ENCODE measurements around the gene EIF4E. TPM values are rescaled to one million over a fixed set of nuclear protein-coding genes. Genes with fewer than 3 reads are reported as not detected.
"Not testable (repeated sequence)": the region's sequence is repeated elsewhere in the genome, so short reads cannot be mapped to it uniquely, and the experiment has no call there.

The EIF4E gene
- total and polyA plus RNA-seq, 8 donors, result 78.8 to 114 (median 103) TPM

GRCh38 chr4:98851806-98852205 lies 77.1 kb downstream of the EIF4E start:
- H3K4me3 ChIP-seq, result no peak overlapping the region
- H3K9me3 ChIP-seq, result peaks cover 0 to 5% of the 10 kb centered on the region in 2 donors
- no peaks in the 10 kb centered on the region for H3K4me1 ChIP-seq
- intact Hi-C loops (cut with DNase I), result no loop called here
- DNase-seq (no peak), ATAC-seq (no peak)
- no peaks in the 10 kb centered on the region for H3K36me3 ChIP-seq
- no peak for TF ChIP-seq CTCF (IDR thresholded peaks at IDR 0.05)
- H3K27ac ChIP-seq, result no peak overlapping the region
- H3K27me3 ChIP-seq, result no peaks in the 10 kb centered on the region

DNA sequence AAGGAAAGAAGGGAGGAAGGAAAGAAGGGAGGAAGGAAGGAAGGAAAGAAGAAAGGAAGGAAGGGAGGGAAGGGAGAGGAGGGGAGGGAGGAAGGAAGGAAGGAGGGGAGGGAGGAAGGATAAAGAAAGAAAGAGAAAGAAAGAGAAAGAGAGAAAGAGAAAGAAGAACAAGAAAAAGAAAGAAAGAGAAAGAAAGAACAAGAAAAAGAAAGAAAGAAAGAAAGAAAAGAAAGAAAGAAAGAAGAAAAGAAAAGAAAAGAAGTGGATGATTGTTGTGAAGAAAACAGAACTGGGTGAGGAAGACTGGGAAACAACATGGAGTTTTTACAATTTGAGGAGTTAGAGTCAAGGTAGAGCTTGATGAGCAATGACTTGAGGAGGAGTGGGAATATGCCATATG lies 78.0 kb downstream of the EIF4E start:
- Histone ChIP-seq H3K4me1 (no peaks in the 10 kb centered on the region), H3K27me3 (no peaks in the 10 kb centered on the region), H3K27ac (no peak overlapping the region), H3K4me3 (no peak overlapping the region), H3K9me3 (peaks cover 0 to 14% of the 10 kb centered on the region in 2 donors), H3K36me3 (no peaks in the 10 kb centered on the region)
- intact Hi-C loops (cut with DNase I), result no loop called here
- DNase-seq (no peak), ATAC-seq (no peak)
- no peak for TF ChIP-seq CTCF (IDR thresholded peaks at IDR 0.05)

DNA sequence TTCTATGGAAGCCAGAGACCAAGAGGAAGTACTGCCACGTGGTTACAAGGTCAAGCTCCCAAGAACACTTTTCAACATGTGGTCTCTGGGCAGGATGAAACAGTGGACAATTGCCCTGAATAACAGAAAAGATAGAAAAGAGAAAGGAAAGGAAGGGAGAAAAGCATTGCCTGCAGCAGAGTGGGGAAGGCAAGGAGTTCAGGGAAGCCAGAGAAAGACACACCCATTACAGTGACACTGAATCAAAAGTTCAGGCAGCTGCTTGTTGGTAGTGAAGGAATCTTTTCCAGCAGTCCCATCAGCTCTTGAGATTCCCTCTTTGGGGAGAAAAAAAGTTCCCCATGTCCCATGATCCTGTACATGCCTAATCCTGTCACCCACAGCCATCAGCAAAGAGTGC lies 80.5 kb downstream of the EIF4E start:
- intact Hi-C loops (cut with DNase I), result no loop called here
- Histone ChIP-seq H3K27me3 (no peaks in the 10 kb centered on the region), H3K4me1 (no peaks in the 10 kb centered on the region), H3K4me3 (no peak overlapping the region), H3K36me3 (no peaks in the 10 kb centered on the region), H3K9me3 (peaks cover 0 to 19% of the 10 kb centered on the region in 2 donors), H3K27ac (no peak overlapping the region)
- DNase-seq (no peak), ATAC-seq (no peak)
- no peak for TF ChIP-seq CTCF (IDR thresholded peaks at IDR 0.05)

DNA sequence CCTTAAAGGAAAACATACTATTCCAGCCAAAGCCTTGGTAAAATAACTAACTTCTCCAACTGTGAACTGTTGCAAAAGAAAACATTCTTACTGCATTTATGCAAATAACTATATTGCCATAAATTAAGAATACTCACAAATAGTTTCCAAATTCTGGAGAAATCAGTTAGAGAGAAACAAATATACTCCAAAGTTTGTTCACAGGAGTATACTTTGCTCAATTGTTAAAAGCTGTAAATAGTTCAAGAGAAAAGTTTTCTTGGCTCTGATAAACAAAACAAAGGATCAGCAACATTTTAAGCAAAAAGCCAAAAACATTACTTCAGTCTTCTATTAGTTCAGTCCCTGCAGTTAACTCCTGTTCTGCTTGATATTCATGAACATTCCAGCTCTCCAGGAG lies 83.0 kb downstream of the EIF4E start:
- DNase-seq (no peak), ATAC-seq (no peak)
- peaks cover 0 to 19% of the 10 kb centered on the region in 2 donors for H3K9me3 ChIP-seq
- intact Hi-C loops (cut with DNase I), result no loop called here
- no peak for TF ChIP-seq CTCF (IDR thresholded peaks at IDR 0.05)
- no peak overlapping the region for H3K27ac ChIP-seq
- H3K36me3 ChIP-seq, result no peaks in the 10 kb centered on the region
- no peak overlapping the region for H3K4me3 ChIP-seq
- H3K27me3 ChIP-seq, result no peaks in the 10 kb centered on the region
- H3K4me1 ChIP-seq, result no peaks in the 10 kb centered on the region

- H3K27ac ChIP-seq; H3K4me3 ChIP-seq; H3K36me3 ChIP-seq; H3K4me1 ChIP-seq; intact Hi-C loops (cut with DNase I); H3K27me3 ChIP-seq; ATAC-seq; DNase-seq: not testable (repeated sequence)
- peaks cover 0 to 19% of the 10 kb centered on the region in 2 donors for H3K9me3 ChIP-seq
Measured at GRCh38 chr4:98842917-98843316, 86.0 kb downstream of the EIF4E start.

DNA sequence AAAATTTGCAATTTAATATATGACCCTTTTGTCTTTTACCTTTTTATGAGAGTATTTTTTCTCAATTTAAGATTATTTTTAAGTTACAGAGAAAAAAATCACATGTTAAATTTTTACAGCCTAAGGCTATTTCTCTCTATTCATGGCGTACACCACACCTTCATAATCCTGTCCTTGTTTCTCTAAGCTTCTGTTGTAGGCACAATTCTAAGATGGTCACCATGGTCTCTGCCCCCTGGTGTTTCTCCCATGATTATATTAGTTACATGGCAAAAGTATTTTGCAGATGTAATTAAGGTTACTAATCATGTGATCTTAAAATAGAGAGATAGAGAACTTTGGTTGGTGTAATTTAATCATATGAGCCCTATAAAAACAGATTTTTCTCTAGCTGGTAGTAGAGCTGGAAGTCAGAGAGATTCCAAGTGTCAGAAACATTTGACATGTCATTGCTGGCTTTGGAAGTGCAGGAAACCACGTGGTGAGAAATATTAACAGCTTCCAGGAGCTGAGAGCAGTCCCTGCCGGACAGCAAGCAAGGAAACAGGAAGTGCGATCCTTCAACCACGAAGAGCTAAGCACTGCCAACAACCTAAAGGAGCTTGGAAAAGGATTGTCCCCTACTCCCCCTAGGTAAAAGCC lies 89.8 kb downstream of the EIF4E start:
- H3K27ac ChIP-seq, result no peak overlapping the region
- intact Hi-C loops (cut with DNase I), result no loop called here
- H3K9me3 ChIP-seq, result no peaks in the 10 kb centered on the region
- ATAC-seq, result no peak
- H3K36me3 ChIP-seq, result no peaks in the 10 kb centered on the region
- no peak for TF ChIP-seq CTCF (IDR thresholded peaks at IDR 0.05)
- no peaks in the 10 kb centered on the region for H3K27me3 ChIP-seq
- no peaks in the 10 kb centered on the region for H3K4me1 ChIP-seq
- no peak overlapping the region for H3K4me3 ChIP-seq
- DNase-seq, result peak in 1 of 4 donors; percentile 24

Measured in left lung (tissue), 10 donors.